HEK293T (cell line): ENCODE results near the gene POLG.

ENCODE experiments used
- BHLHE40 ChIP-seq: fragments of 450-650 bp; IDR thresholded peaks from 2 replicates; pipeline ENCODE4 v1.6.1; 2016; ENCODE audit warnings: mild to moderate bottlenecking, moderate library complexity, borderline replicate concordance
- NFRKB ChIP-seq: fragments of 450-650 bp; IDR thresholded peaks from 2 replicates; pipeline ENCODE4 v1.6.1; 2016; ENCODE audit warnings: mild to moderate bottlenecking, moderate library complexity
- SUZ12 ChIP-seq: fragments of 450-650 bp; IDR thresholded peaks from 2 replicates; pipeline ENCODE4 v1.6.1; 2016; ENCODE audit warnings: mild to moderate bottlenecking
- ZNF384 ChIP-seq: fragments of 450-650 bp; IDR thresholded peaks from 2 replicates; pipeline ENCODE4 v1.6.1; 2016

- TF ChIP-seq NFRKB = no peak
- no peak for TF ChIP-seq ZNF384
- no peak for TF ChIP-seq SUZ12
- TF ChIP-seq BHLHE40 = no peak
Measured at GRCh38 chr15:89358435-89358754, 23.8 kb upstream of the POLG start.
